Measurements from ENCODE around the gene DMAC2. TPM values are rescaled to one million over a fixed set of nuclear protein-coding genes. Genes with fewer than 3 reads are reported as not detected.

DMAC2 gene
- total RNA-seq, 1 donor from 2014 or later = 39.5 TPM

DNA sequence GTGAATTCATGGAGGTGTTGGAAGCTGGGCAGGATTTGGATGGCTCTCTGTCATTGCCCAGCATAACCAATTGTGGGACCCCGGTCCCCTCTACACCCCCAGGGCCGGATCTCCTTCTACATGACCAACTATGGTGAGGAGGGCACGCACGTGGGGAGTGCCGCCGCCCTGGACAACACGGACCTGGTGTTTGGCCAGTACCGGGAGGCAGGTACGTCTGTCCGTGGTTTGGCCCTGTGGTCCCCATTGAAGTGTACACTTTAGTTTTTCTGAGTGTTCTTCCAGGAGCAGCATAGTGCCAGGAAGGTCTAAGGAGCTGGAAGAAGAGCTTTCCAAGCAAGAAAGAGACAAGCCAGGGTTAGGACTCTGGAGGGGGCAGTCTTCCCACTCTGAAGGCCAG, 25.8 kb downstream of the DMAC2 start:
- Histone ChIP-seq H3K4me3 (ENCODE audit: low read depth, low read length) (no peak overlapping the region), H3K36me3 (ENCODE audit: control insufficient read depth, insufficient read depth, low read length) (peaks cover 24% of the 10 kb centered on the region), H3K27me3 (ENCODE audit: control insufficient read depth, insufficient read depth, low read length) (no peaks in the 10 kb centered on the region)
- TF ChIP-seq, protein P1, sequence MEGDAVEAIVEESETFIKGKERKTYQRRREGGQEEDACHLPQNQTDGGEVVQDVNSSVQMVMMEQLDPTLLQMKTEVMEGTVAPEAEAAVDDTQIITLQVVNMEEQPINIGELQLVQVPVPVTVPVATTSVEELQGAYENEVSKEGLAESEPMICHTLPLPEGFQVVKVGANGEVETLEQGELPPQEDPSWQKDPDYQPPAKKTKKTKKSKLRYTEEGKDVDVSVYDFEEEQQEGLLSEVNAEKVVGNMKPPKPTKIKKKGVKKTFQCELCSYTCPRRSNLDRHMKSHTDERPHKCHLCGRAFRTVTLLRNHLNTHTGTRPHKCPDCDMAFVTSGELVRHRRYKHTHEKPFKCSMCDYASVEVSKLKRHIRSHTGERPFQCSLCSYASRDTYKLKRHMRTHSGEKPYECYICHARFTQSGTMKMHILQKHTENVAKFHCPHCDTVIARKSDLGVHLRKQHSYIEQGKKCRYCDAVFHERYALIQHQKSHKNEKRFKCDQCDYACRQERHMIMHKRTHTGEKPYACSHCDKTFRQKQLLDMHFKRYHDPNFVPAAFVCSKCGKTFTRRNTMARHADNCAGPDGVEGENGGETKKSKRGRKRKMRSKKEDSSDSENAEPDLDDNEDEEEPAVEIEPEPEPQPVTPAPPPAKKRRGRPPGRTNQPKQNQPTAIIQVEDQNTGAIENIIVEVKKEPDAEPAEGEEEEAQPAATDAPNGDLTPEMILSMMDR (IDR thresholded peaks at IDR 0.05; ENCODE audit: insufficient read depth, low read length, severe bottlenecking) = no peak
- DNase-seq (ENCODE audit: low read depth) (no peak), FAIRE-seq (peak; percentile 36)

DNA sequence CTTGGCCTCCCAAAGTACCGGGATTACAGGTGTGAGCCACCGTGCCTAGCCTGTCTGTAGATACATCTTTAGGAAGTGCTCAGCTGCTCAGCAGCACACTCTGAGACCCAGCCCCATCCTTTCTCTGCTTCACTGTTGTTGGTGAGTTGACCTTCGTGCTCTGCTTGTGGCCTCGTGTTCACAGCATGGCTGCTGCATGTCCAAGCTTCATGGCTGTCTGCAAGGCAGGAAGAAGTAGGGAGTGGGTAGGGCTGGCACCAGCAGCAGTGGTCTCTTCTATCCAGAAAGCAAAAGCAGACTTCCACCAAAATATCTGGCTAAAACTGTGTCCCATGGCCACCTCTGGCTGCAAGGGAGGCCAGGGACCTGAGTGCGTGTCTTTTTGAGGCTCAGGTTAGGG, 26.8 kb downstream of the DMAC2 start:
- FAIRE-seq (no peak), DNase-seq (ENCODE audit: low read depth) (no peak)
- H3K4me3 ChIP-seq (ENCODE audit: low read depth, low read length) = no peak overlapping the region
- TF ChIP-seq, protein P1 (IDR thresholded peaks at IDR 0.05; ENCODE audit: insufficient read depth, low read length, severe bottlenecking) = no peak
- peaks cover 23% of the 10 kb centered on the region for H3K36me3 ChIP-seq (ENCODE audit: control insufficient read depth, insufficient read depth, low read length)
- no peaks in the 10 kb centered on the region for H3K27me3 ChIP-seq (ENCODE audit: control insufficient read depth, insufficient read depth, low read length)

DNA sequence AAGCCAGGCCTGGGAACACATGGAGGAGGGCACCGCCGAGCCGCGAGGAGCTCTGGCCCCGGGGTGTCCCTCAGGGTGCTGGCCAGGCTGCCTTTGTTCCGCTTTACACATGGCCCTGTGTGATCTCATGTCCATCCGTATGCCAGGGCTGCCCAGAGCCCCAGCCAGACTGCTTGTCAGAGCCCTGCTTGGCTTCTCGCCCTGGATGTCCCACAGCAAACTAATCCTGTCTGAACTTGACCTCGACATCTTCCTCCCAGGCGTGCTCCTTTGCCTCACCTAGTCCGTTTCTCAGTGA, 27.8 kb downstream of the DMAC2 start:
- H3K36me3 ChIP-seq (ENCODE audit: control insufficient read depth, insufficient read depth, low read length) = peaks cover 21% of the 10 kb centered on the region
- peak; percentile 43 for DNase-seq (ENCODE audit: low read depth)
- no peak overlapping the region for H3K4me3 ChIP-seq (ENCODE audit: low read depth, low read length)
- no peak for FAIRE-seq
- H3K27me3 ChIP-seq (ENCODE audit: control insufficient read depth, insufficient read depth, low read length) = no peaks in the 10 kb centered on the region
- TF ChIP-seq, protein P1 (IDR thresholded peaks at IDR 0.05; ENCODE audit: insufficient read depth, low read length, severe bottlenecking) = no peak

DNA sequence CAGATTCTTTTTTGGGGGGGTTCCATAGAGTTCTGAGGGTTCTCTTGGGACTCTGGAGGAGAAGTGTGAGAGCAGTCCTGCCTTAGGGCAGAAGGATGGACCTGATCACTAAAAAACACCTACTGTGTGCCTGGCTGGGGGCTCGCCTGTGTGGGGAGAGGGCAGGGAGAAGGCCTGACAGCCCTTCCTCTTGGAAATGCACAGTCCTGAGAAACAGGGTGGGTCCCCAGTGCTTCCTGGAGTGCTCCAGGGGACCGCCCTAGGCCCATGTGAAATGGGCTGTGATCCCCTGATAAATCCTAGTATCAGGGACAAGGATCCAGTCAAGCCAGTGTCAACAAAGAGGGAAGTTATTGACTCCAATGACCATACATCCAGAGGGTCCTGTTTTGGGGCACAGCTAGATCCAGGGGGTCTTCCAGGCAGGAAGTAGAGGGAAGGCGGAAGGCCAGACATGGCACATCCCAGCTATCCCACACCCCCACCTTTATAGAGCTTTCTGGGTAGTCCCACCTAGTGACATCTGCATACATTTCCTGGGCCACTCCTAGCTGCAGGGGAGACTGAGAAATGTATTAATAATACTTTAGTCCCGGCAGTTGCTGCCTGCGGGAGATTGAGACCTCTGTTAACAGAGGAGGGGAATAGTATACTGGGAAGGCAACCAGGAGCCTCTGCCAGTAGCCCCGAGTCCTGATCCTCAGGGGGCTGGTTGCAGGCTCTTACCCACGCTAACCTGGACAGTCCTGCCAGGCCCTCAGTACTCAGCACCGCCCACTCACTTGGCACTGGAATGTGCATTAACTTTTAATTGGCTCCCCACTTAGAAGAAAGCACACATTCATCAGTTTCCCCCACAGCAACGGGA, 28.4 kb downstream of the DMAC2 start:
- TF ChIP-seq, protein P1 (IDR thresholded peaks at IDR 0.05; ENCODE audit: insufficient read depth, low read length, severe bottlenecking) = no peak
- FAIRE-seq (no peak), DNase-seq (ENCODE audit: low read depth) (no peak)
- H3K36me3 ChIP-seq (ENCODE audit: control insufficient read depth, insufficient read depth, low read length) = peaks cover 19% of the 10 kb centered on the region
- H3K4me3 ChIP-seq (ENCODE audit: low read depth, low read length) = no peak overlapping the region
- no peaks in the 10 kb centered on the region for H3K27me3 ChIP-seq (ENCODE audit: control insufficient read depth, insufficient read depth, low read length)

DNA sequence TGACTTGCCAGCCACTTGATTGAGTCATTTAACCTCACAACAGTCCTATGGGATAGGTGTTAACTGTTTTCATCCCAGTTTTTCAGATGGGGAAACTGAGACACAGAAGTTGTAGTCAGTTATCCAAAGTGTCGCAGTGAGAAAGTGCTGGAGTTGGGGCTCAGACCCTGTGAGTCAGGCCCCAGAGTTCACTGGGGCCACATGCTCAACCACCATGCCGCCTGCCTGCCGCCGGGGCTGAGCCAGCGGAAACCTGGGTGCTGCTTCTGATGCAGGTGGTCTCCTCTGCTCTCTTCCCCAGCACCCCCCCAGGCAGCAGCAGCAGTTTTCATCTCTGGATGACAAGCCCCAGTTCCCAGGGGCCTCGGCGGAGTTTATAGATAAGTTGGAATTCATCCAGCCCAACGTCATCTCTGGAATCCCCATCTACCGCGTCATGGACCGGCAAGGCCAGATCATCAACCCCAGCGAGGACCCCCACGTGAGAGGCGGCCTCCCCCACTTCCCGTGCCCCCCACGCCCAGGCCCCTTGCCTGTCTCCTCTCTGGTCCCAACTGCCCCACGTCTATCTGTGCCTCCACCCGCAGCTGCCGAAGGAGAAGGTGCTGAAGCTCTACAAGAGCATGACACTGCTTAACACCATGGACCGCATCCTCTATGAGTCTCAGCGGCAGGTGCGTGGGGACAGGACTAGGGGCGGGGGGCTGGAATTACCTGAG, 29.2 kb downstream of the DMAC2 start:
- Histone ChIP-seq H3K36me3 (ENCODE audit: control insufficient read depth, insufficient read depth, low read length) (peaks cover 18% of the 10 kb centered on the region), H3K4me3 (ENCODE audit: low read depth, low read length) (no peak overlapping the region), H3K27me3 (ENCODE audit: control insufficient read depth, insufficient read depth, low read length) (no peaks in the 10 kb centered on the region)
- FAIRE-seq = no peak
- TF ChIP-seq, protein P1 (IDR thresholded peaks at IDR 0.05; ENCODE audit: insufficient read depth, low read length, severe bottlenecking) = no peak
- DNase-seq (ENCODE audit: low read depth) = no peak

All from bronchial epithelial cell (primary cell).